Lung (tissue), 12 donors: ENCODE measurements around the gene NAA38. TPM values are rescaled to one million over a fixed set of nuclear protein-coding genes. Genes with fewer than 3 reads are reported as not detected.

Experiments used
- ATAC-seq: fragments of 200-7000 bp; cut with Tn5 transposase; one replicate; pipeline ENCODE4 v1.9.1; 2020; ENCODE audit warnings: moderate number of reproducible peaks; ENCODE audit not compliant: insufficient read depth, low FRiP score
- DNase-seq, 3 donors: peaks; one replicate each; pipeline ENCODE4 v3.0.0-alpha.2; 2013 to 2017
- H3K27ac ChIP-seq, 2 donors: one replicate each; pipeline ENCODE4 v1.5.1; 2013; ENCODE audit warnings: mild to moderate bottlenecking in 2 of 2, moderate library complexity in 2 of 2, control low read depth in 1 of 2, inconsistent platforms in 1 of 2, low read depth in 1 of 2, low read length in 1 of 2
- H3K27me3 ChIP-seq, 3 donors: one replicate each; pipeline ENCODE4 v1.5.1; 2013; ENCODE audit warnings: low read length in 2 of 3; ENCODE audit not compliant: control insufficient read depth in 3 of 3, insufficient read depth in 3 of 3
- H3K36me3 ChIP-seq, 4 donors: one replicate each; pipeline ENCODE4 v1.5.1; 2013; ENCODE audit warnings: low read length in 4 of 4, mild to moderate bottlenecking in 1 of 4, moderate library complexity in 1 of 4; ENCODE audit not compliant: control insufficient read depth in 4 of 4, insufficient read depth in 4 of 4
- H3K4me1 ChIP-seq, 5 donors: one replicate each; pipeline ENCODE4 v1.5.1; 2013; ENCODE audit warnings: low read length in 5 of 5, mild to moderate bottlenecking in 2 of 5, moderate library complexity in 1 of 5; ENCODE audit not compliant: control insufficient read depth in 5 of 5, insufficient read depth in 5 of 5
- H3K4me3 ChIP-seq: one replicate; pipeline ENCODE4 v1.5.1; 2013; ENCODE audit warnings: mild to moderate bottlenecking, control low read depth, moderate library complexity
- H3K9ac ChIP-seq, 2 donors: one replicate each; pipeline ENCODE4 v1.5.1; 2013; ENCODE audit warnings: low read length in 2 of 2, control low read depth in 1 of 2; ENCODE audit not compliant: insufficient read depth in 1 of 2
- H3K9me3 ChIP-seq, 4 donors: one replicate each; pipeline ENCODE4 v1.5.1; 2013; ENCODE audit warnings: low read length in 3 of 4, mild to moderate bottlenecking in 1 of 4, moderate library complexity in 1 of 4; ENCODE audit not compliant: control insufficient read depth in 4 of 4, insufficient read depth in 3 of 4
- WGBS, 2 donors: extraction: QIAGEN DNeasy Blood & Tissue Kit; methylation state at CpG; one replicate each; pipeline ENCODE4 v1.1.7; 2013; 5-methylcytosine and 5-hydroxymethylcytosine counted together
- polyA plus RNA-seq, 2 donors: library from polyadenylated mRNA; stranded (reverse); fragments of 200-250 nt; gene quantifications; one replicate each; pipeline ENCODE4 v1.2.1, GENCODE V29; 2013
- total RNA-seq, 2 donors: library from RNA; depleted of rRNA in 1 of 2; stranded (reverse); fragments of >200 nt in 1 of 2; gene quantifications; one replicate each; pipeline ENCODE4 v1.2.1, GENCODE V29; 2014 to 2021
- TF ChIP-seq, protein P1 (sequence below): IDR thresholded peaks from 2 replicates; pipeline ENCODE4 v1.5.1; 2012; ENCODE audit warnings: mild to moderate bottlenecking; ENCODE audit errors: control extremely low read depth, extremely low read depth
- donor health status: control.
- donor health status: control.
- donor health status: Bipolar disorder and iron deficiency.
- donor health status: healthy.
- donor health status: DM: yes; HTN: yes; CAD: no.

NAA38 gene
- total and polyA plus RNA-seq, 4 donors = 58.2 to 239 (median 102) TPM

DNA sequence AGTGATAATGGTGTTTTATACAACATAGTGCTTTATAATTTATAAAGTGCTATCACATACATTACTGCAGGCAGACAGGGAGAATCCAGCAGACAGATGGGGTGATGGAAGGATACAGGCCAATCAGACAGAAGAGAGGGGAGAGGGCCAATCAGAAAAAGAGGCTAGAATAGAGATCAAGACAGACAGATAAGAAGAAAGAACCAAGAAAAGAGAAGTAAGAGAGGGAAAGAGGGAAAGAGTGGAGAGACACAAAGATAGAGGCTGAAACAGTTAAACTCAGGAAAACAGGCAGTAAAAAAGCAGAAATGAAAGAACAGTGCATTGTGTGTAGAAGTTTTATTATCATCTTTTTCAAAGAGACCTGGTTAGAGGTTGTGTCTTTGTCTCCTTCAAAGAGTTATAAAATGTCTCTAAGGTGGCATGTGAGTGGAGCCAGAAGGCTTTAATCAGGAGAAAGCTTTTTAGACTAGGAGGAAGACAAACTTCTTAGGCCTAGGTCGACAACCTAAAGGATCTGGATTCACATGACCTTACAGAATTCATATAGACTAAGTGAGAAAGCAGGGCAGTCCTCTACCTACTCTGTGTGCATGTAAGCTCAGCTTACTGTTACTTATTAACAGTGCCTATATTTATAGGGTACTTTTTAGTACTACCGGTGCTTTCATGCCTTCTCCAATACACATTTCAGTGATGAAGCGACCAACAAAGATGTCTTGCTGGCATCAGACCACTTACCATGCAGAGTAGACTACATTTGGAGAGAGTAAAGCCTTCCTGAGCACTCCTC, 22.9 kb upstream of the NAA38 start:
- 62 to 84% methylated on average over 3 of the region's 3 CpGs for WGBS, 2 donors
- DNase-seq = no peak
- TF ChIP-seq, protein P1, sequence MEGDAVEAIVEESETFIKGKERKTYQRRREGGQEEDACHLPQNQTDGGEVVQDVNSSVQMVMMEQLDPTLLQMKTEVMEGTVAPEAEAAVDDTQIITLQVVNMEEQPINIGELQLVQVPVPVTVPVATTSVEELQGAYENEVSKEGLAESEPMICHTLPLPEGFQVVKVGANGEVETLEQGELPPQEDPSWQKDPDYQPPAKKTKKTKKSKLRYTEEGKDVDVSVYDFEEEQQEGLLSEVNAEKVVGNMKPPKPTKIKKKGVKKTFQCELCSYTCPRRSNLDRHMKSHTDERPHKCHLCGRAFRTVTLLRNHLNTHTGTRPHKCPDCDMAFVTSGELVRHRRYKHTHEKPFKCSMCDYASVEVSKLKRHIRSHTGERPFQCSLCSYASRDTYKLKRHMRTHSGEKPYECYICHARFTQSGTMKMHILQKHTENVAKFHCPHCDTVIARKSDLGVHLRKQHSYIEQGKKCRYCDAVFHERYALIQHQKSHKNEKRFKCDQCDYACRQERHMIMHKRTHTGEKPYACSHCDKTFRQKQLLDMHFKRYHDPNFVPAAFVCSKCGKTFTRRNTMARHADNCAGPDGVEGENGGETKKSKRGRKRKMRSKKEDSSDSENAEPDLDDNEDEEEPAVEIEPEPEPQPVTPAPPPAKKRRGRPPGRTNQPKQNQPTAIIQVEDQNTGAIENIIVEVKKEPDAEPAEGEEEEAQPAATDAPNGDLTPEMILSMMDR = no peak
- Histone ChIP-seq H3K27me3 (no peaks in the 10 kb centered on the region), H3K36me3 (peaks cover 0 to 19% (median 12%) of the 10 kb centered on the region in 4 donors), H3K9ac (no peak overlapping the region), H3K4me3 (no peak overlapping the region), H3K27ac (peak overlapping the region in 1 of 2 donors; percentile 40), H3K9me3 (no peaks in the 10 kb centered on the region), H3K4me1 (peaks cover 0 to 29% (median 5%) of the 10 kb centered on the region in 5 donors)
- no peak for ATAC-seq

DNA sequence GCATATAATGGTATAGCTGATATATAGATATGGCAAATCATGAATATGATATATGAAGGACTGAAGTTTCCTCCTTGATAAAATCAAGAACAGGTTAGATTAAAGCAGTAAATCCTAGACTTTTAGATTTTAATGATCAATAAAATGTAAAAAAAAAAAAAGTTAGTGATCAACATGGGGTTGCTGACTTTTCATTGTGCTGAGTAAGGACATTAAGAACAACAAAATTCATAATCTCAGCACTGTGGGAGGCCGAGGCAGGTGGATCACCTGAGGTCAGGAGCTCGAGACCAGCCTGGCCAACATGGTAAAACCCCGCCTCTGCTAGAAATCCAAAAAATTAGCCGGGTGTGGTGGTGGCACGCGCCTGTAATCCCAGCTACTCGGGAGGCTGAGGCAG, 20.9 kb upstream of the NAA38 start:
- H3K9ac ChIP-seq = no peak overlapping the region
- peaks cover 0 to 21% (median 5%) of the 10 kb centered on the region in 5 donors for H3K4me1 ChIP-seq
- no peak overlapping the region for H3K4me3 ChIP-seq
- H3K27ac ChIP-seq = no peak overlapping the region
- H3K36me3 ChIP-seq = peaks cover 3 to 26% (median 17%) of the 10 kb centered on the region in 4 donors
- no peaks in the 10 kb centered on the region for H3K27me3 ChIP-seq
- no peaks in the 10 kb centered on the region for H3K9me3 ChIP-seq
- no peak for ATAC-seq
- 89 to 95% methylated on average over 7 of the region's 7 CpGs for WGBS, 2 donors
- TF ChIP-seq, protein P1 = no peak
- no peak for DNase-seq

DNA sequence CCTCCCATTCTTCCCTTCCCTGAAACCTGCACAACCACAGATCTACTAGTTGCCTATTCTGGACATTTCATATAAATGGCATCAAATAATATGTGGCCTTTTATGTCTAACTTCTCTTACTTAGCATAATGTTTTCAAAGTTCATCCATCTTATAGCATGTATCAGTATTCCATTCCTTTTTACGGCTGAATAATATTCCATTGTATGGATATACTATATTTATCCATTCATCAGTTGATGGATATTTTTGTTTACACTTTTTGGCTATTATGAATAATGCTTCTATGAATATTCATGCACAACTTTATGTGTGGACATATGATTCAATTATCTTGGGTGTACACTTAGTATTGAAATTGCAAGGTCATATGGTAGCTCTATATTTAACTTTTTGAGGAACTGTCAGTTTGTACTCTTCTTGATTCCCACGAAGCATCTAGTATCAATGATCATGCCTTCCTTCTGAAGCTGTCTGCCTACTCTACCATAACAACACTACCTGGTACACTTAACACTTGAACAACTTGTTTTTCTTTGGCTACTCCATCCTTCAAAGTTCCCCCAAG, 18.5 kb upstream of the NAA38 start:
- WGBS, 2 donors = 63 to 77% methylated on average over 2 of the region's 2 CpGs
- ATAC-seq (no peak), DNase-seq (no peak)
- TF ChIP-seq, protein P1 = no peak
- H3K27me3 ChIP-seq = no peaks in the 10 kb centered on the region
- no peaks in the 10 kb centered on the region for H3K9me3 ChIP-seq
- H3K27ac ChIP-seq = no peak overlapping the region
- no peak overlapping the region for H3K9ac ChIP-seq
- peaks cover 0 to 3% (median 0%) of the 10 kb centered on the region in 5 donors for H3K4me1 ChIP-seq
- H3K36me3 ChIP-seq = peaks cover 3 to 29% (median 12%) of the 10 kb centered on the region in 4 donors
- H3K4me3 ChIP-seq = no peak overlapping the region
